CD4-positive, alpha-beta T cell treated with Interleukin-21 for 1 hour (primary cell): ENCODE data around the gene LIMS4.
"Not testable (repeated sequence)": the region's sequence is repeated elsewhere in the genome, so short reads cannot be mapped to it uniquely, and the experiment has no call there.

Source experiments
- DNase-seq: peaks from one replicate; pipeline ENCODE4 v3.0.0-alpha.2; 2020

LIMS4 gene

DNA sequence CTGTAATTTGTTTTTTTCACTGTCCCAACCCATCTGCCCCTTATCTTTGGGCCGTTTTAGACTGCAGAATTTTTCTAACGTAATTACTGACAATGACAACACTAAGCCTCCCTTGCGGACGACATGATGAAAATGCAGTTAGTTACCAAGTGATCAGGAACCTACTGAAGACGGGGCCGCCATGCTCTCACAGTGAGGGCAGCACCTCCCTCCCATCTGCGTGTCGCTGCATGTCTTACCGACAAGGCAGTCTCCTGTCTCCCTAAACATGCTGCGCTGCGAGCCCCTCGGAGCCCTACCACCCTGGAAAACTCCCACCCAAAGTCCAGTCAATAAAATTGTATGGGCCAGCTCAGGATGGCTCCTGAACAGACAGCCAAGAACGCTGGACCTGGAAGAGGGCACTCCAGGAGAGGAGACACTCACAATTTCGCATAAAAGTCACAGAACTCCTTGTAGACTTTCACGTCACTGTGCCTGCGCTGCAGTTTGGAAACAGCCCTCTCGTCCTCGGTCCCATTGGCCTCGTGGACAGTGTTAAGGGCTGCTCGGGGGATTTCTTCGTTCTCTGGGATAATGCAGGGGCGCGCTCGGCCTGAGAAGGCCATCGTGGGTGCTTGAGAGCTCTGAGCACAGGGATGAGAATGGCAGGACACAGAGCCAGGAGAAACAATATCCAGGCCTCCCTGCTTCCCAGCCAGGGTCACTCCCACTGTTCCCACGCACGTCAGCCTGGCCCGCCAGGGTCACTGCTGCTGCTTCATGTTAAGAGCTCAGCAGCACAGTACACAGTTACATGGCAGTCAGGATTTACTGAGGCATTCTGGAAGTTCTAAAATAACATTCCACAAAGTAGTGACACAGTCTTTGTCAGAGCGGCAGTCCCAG is at the start of gene LIMS4:
TSS of gene LIMS4 (minus strand) at position 646 of the 888 bp plus-strand sequence. CDS start at position 608, 38 bp downstream.
- not testable (repeated sequence) for DNase-seq

DNA sequence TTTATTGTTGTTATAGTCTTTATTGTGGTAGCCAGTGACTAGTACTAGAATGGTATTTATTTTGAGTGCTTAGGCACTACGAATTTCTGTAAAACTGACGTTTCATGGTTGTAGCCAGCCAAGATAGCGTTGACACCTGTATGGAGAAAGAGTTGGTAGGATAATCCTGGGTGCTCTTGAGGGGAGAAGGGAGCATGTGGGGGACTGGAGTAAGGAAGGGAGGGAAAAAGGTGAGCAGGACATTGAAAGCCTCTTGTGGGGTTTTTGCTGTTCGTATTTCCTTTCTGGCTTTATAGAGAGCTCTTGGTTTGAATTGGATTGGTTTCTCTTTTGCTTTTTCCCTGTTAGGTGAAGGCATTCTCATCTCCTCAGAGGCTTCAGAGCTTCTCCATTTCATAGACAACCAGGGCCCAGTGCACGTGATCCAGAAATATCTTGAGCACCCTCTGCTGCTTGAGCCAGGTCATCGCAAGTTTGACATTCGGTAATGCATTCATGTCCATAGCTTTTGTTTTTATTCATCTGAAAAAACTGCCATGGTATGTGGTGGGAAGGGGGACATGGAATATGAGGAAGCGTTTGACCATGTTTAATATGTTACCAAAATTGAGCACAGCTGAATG is 27.2 kb upstream of the LIMS4 start:
- DNase-seq, result not testable (repeated sequence)

GRCh38 chr2:110496027-110496426 is 23.4 kb upstream of the LIMS4 start:
- not testable (repeated sequence) for DNase-seq

DNA sequence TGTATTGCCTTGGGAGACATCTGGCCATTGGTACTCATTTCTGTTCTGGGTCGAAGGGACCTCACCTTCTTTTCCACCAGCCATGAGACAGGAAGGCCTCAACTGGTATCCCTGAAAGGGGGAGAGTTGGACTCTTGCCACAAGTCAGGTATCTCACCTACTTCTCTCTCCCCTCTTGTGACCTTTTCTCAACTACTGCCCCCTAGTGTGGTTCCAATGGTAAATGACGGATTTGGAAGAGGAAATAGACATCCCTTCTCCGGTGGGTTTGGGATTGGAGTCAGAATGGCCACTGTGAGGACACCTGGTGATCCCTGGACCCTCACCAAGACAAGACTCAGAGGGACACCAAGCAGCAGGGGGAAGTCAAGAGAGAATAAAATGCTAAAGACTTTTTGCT is 21.9 kb upstream of the LIMS4 start:
- DNase-seq, result not testable (repeated sequence)

GRCh38 chr2:110488991-110489390 is 16.4 kb upstream of the LIMS4 start:
- not testable (repeated sequence) for DNase-seq

- not testable (repeated sequence) for DNase-seq
These were observed 10.1 kb upstream of the LIMS4 start for GRCh38 chr2:110482697-110483096.

DNA sequence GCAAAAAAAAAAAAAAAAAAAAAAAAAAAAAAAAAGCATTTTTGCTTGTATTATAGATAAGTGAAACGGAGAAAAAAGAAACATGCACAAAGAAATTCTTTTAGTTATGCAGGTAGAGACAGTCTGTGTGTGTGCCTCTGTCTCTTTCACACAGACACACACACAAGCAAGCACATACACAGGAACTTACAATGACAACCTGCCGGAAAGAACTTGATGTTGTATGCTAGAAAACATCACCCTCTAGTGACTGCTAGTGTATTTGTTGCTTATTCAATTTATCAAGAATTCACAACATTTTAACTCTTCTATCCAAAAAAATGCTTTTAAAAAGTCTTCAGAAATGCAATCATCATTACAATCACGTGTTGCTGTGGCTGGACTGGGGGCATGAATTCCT is 8.6 kb upstream of the LIMS4 start:
- DNase-seq, result not testable (repeated sequence)

- not testable (repeated sequence) for DNase-seq
These were observed 7.5 kb upstream of the LIMS4 start for GRCh38 chr2:110480084-110480483.

DNA sequence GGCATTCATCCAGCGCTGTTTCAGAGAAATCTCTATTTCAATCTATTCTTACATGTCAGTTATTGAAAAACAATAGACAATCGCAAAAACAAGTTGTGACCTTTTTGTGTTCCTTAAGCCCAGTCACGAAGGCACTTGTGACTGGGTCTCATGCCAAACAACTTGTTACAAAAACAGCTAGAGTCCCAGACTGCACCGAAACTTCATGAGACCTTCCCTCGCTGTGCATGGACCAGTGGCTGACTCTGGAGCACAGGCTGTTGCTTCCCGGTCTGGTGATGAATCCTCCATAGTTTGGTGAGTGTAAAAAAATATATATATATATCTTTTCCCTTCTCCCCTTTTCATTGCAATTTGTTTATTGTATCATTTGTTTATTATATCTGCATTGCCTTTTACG is 4.8 kb upstream of the LIMS4 start:
- not testable (repeated sequence) for DNase-seq

DNA sequence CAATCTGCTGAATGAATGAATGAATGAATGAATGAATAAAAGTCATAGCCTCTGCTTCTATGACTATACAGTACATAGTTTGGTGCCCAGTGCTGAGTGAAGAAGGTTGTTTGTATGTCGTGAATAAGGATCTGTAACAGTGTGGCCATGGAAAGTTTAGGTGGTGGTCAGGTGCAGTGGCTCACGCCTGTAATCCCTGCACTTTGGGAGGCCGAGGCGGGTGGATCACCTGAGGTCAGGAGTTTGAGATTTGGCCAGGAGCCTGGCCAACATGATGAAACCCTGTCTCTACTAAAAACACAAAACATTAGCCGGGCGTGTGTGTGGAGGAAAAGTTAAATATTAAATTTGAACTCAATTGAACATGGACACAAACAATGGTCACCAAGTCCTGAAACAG is 4.3 kb upstream of the LIMS4 start:
- DNase-seq, result not testable (repeated sequence)

GRCh38 chr2:110475627-110476359 is 3.2 kb upstream of the LIMS4 start:
- not testable (repeated sequence) for DNase-seq

DNA sequence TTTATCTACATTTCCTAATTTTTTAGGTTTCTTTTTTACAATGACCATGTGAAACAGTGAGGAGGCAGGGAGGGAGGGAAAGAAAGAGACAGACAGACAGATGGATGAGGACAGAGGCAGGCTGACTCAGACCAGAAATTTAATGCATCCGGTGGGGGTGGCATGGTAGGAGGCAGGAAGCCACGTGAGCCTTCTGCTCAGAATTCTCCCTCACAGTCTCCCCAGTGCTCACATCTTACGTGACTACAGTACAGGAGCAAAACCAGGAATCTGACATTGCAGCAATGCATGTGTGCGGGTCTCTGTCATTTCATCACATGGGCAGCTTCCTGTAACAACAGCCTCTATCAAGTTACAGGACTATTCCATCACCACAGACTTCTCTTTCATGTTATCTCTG is 2.3 kb upstream of the LIMS4 start:
- not testable (repeated sequence) for DNase-seq

GRCh38 chr2:110473059-110473358 is 393 bp upstream of the LIMS4 start:
- not testable (repeated sequence) for DNase-seq

DNA sequence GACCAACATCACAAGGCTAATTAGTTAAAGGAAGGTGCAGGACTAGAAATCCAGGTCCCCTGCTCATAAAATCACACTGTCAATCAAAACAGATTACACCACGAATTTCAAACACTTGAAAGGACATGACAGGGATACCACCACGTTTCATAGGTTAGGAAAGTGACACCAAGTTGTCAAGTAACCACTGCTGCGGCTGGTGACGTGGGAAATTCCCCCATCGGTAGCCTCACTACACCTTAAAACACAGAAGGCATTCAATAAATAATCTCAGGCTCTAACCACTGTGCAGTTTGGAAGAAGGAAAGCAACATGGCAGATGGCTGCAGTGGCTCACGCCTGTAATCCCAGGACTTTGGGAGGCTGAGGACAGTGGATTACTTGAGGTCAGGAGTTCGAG is 3.7 kb downstream of the LIMS4 start:
- DNase-seq, result not testable (repeated sequence)

GRCh38 chr2:110465312-110465711 is 7.3 kb downstream of the LIMS4 start:
- DNase-seq, result not testable (repeated sequence)

- not testable (repeated sequence) for DNase-seq
These were observed 10.2 kb downstream of the LIMS4 start for GRCh38 chr2:110462458-110462857.

GRCh38 chr2:110460318-110460717 is 12.3 kb downstream of the LIMS4 start:
- DNase-seq, result not testable (repeated sequence)

DNA sequence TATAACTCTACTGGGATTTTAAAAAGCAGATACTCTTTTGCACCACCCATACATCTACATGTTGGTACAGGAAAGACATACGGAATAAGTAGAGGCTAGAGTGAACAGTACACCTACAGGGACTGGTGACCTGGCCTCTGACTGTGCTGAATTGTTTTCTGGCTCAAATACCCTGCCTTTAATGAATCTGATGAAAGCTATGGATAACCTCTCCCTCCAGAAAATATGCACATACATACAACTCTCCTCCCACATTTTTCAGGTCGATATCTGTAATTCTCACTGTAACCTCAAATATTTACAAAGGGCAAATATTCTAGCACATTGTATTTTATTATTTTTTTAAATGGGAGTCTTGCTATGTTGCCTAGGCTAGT is 15.4 kb downstream of the LIMS4 start:
- not testable (repeated sequence) for DNase-seq

- DNase-seq, result not testable (repeated sequence)
These were observed 16.1 kb downstream of the LIMS4 start for GRCh38 chr2:110456291-110457213.

- not testable (repeated sequence) for DNase-seq
These were observed 17.4 kb downstream of the LIMS4 start for GRCh38 chr2:110455080-110455670.

GRCh38 chr2:110450951-110451350 is 21.7 kb downstream of the LIMS4 start:
- DNase-seq, result not testable (repeated sequence)
